Hematopoietic multipotent progenitor cell treated with erythropoietin and hydrocortisone succinate and interleukin-3 and kit ligand, for 15 days (in vitro differentiated cells): ENCODE data around the gene DNAJC7.
A peak's percentile ranks its signal among the peaks of the same experiment; 100 is the strongest.

Experiments used
- DNase-seq: peaks from one replicate; pipeline ENCODE4 v3.0.0-alpha.2; 2015; ENCODE audit warnings: low spot score

Gene DNAJC7, protein sequence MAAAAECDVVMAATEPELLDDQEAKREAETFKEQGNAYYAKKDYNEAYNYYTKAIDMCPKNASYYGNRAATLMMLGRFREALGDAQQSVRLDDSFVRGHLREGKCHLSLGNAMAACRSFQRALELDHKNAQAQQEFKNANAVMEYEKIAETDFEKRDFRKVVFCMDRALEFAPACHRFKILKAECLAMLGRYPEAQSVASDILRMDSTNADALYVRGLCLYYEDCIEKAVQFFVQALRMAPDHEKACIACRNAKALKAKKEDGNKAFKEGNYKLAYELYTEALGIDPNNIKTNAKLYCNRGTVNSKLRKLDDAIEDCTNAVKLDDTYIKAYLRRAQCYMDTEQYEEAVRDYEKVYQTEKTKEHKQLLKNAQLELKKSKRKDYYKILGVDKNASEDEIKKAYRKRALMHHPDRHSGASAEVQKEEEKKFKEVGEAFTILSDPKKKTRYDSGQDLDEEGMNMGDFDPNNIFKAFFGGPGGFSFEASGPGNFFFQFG

DNA sequence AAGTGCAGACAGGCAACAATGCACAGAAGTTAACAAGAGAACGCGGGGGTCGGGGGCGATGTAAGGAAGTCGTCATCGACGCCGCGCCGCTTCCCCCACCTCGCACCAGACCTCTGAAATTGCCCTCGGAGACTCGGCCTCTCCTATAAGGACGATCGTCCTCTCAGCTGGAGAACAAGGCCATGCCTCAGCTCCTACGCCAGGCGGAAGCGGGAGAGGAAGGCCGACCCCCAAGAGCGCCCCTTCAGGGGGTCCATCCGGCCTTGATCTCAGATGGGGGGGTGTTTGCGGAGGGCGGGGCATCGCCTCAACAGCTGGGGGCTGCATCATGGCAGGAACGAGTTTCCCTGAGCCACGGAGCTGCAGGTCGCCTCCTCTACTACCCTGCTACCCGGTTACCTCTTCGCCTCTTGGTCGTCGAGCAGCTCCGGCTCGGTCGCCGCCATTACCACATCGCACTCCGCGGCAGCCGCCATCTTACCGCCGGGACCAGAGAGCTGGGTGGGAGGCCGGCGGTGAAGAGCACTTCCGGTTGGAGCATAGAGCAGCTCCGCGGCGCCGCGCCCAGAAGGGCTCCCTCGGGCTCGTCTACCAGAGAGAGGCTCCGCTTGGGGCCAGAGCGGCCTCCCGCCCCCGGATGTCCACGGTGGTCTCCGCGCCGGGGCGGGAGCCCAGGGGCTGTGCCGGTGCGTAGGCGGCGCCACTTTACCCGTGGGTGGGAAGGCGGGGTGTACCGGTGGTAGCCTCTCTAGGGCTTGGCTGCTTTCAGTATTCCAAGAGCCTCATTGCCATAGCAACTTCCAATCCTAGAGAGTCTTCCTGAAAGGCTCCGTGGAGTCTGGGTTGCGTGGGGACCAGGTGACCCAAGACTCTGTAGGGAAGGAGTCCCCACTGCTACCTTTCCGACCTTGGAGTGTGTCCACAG, at the start of gene DNAJC7:
Gene DNAJC7 (minus strand): TSS at position 499 of the 925 bp plus-strand sequence. CDS start 23 bp downstream, at position 476.
- peak; percentile 91 for DNase-seq

DNA sequence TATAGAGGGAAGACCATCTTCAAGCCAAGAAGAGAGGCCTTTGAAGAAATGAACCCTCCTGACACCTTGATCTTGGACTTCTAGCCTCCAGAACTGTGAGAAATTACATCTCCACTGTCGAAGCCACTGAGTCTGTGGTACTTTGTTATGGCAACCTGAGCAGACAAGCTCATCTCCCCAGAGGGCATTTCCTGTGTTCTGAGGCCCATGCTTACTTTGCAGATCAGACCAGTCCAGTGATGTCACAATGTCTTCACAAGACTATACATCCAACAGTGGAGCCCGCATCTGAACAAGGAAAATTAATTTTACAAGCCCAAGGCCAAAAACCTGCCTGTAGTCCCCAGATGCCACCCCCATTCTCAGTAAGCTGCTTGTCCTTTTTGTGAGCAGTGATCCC, 48.0 kb upstream of the DNAJC7 start:
- no peak for DNase-seq

DNA sequence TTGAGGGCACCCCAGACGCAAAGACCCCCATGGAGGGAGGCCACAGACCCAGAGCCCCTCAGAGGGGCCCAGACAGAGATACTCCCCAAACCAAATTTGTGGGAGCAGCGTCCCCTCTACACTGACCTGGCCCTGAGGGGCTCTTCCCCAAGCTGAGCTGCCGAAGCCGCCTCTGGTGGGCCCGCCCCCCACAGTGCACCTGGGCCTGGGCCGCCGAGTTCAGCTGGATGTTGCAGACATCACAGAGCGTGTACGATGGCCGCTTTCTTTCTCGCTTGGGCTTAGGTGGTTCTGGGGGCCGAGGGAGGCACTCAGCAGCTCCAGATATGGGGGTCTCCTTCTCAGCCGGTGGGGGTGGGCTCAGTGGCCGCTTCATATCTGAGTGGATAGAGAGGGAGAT, 45.4 kb upstream of the DNAJC7 start:
- no peak for DNase-seq

DNA sequence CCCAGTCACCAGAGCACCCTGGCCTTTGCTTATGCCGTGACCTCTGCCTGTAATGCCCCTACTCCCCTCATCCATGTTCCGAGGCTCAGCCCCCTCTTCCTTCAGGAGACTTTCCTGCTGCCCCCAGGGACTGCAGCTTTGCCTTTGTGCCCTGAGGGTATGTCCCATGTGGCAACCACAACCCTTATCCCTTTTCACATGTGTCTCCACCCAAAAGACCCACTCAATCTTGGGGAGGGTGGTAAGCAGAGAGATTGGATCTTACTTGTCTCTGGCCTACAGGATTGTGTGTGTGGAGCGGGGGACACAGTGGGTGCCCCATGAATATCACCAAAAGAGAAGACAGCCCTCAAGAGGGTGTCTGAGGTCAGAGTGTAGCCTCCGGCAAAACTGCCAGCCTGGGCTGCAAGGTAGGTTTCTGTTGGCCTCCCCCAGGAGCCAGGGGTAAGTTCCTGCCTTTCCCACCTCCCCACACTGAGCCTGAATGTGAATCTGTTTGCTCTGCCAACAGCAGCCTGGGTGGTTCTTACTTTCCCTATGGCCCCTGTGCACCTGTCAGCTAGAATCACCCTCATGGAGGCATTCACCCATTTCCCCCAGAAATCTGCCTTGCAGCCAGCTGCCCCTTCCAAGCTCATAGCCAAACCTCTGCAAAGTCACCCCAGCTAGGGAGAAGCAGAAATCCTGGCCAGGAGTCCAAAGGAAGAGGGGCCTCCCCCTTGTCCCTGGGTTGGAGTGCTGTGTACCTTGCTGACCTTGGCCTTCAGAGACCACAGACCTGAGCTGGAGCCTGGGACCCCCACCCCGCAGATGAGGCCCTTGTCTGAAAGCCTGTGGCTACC, 44.6 kb upstream of the DNAJC7 start:
- DNase-seq = no peak

DNA sequence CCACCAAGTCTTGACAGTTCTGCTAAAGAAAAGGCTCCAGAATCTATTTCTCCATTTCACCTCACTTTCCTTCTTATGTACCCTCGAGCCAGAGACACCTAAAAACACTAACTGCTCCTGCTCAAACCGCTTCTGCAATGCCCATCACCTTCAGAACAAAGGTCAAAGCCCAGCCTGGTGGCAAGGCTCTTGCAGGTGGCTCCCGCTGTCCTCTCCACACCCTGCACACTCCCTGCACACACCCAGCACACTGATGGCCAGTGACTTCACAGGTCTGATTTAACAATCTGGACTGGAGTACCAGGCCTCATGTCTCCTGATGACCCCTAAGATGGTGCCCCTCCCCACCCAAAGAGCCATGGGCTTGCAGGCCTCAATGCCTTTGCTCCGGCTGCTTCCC, 43.0 kb upstream of the DNAJC7 start:
- no peak for DNase-seq

DNA sequence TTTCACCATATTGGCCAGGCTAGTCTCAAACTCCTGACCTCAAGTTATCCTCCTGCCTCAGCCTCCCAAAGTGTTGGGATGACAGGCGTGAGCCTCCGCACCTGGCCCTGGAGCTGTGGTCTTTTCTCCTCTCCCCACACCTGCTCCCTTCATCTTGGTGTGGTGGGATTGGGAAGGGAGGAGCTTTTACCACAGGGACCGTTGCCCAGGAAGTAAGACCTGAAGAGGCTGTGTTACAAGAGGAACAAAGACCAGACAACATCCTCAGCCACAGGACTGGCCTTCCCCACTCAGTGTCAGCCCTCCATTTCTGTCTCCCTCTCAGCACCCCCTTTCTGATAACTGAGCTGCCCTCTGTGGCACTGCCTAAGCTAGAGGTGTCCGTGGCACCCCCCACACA, 42.6 kb upstream of the DNAJC7 start:
- no peak for DNase-seq

DNA sequence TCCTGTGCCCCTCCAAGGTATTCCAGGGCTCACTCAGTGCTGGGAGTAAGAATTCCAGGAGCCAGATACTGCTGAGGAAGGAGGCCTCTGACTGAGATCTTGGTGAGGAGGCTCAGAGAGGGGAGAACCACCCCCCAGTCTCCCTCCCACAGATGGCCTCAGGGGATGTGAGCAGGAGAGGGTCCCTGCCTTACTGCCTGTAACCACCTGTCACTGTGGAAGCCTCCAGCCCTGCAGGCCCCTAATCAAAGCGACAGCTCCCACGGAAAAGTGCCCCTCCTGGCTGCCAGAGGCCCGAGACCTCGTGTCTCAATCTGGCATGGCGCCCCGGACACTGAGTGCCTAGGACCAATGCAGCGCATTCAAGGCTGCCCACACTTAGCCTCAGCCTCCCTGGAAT, 40.8 kb upstream of the DNAJC7 start:
- no peak for DNase-seq

DNA sequence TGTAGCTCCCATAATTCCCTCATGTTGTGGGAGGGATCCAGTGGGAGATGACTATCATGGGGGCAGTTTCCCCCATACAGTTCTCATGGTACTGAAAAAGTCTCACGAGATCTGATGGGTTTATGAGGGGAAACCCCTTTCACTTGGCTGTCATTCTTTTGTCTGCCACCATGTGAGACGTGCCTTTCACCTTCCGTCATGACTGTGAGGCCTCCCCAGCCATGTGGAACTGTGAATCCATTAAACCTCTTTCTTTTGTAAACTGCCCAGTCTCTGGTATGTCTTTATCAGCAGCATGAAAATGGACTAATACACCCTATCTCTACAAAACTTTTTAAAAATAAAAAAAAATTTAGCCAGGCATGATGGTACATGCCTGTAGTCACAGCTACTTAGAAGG, 39.4 kb upstream of the DNAJC7 start:
- DNase-seq = no peak

DNA sequence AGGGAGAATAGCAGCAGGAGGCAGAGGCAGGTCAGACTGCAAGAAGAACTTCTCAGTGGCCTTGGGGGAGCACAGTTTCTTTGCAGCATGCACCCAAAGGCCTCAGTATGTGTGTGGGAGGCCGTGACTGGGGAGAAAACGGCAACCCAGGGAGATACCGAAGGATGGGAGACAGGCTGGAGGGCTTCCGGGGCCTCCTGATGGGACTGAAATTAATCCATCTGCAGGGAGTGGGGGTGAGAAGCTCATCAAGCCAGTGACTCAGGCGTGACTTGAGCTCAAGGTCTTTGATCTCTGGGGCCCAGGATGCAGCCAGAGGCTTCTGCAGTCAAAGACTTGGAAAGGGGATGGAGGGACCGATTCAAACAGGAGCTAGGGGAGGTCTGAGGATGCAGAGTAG, 38.3 kb upstream of the DNAJC7 start:
- DNase-seq = no peak

DNA sequence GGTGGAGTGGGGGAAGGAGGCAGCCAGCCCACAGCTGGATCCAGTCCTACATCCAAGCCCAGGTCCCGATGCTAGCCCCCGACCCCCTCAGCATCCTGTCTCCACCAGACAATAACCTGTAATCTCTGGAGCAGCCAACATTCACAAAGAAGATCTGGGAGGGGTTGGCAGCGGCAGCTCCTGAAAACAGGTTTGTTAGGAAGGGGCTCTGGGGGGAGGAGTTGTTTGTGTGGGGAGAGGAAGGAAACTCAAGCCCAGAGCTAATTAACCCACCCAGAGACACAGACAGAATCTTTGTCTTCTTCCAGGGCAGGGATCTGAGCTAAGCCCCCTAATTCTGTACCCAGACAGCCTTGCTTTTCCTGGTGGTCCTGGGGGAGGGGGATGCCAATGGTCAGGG, 37.8 kb upstream of the DNAJC7 start:
- DNase-seq = no peak

DNA sequence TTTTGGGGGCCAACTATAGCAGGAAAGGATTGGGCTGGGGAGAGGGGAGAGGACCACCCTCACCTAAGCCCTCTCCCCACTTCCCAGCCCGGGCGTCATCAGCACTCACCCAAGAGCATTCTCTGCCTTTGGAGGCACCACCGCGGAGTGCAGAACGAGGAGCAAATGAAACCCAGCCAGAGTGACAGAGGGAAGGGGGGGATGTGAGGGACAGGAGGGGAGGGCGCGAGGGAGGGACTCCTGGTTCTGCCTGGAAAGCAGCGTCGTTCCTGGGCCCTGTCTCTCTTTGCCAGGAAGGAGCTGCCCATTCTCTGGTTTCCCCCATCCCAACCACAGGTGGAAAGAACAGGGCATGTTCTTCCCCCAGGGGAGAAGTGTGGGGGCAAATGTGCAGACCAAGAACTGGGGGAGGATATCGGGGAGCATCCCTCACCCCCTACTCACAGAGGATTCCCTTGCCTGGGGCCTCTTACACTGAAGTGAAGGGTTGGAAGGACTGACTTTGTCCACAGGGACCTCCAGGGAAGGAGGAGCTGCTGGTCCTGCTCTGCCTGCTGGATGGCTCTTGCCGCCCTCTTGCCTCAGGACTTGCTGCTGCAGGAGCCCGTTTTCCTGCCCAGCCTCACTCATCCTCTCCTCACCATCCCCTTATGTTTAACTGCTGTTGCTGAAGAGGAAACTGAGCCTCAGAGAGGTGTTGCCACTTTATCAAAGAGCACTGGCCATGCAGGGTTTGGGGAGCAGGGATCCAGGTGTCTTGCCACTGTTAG, 36.7 kb upstream of the DNAJC7 start:
- DNase-seq = no peak

DNA sequence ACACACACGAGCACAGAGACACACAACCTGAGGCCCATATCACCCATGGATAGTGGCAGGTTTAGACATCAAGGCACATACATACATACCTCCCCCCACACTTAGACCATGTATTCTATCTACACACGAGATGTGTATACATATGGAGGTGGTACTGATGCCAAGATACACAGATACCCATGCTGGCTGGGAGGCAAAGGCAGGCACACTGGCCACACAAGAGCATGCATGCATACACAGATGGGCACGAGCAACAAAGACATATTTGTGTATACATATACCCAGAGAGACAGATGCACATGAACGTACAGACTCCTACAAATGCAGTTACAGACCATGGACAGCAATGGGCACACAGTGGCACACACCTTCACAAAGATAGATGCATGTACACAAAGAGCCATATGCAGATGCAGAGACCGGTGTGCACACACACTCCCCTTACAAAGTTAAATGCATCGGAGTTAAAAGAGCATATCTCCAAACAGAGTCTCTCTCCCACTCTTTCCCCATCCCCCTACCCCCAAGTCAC, 35.2 kb upstream of the DNAJC7 start:
- no peak for DNase-seq

DNA sequence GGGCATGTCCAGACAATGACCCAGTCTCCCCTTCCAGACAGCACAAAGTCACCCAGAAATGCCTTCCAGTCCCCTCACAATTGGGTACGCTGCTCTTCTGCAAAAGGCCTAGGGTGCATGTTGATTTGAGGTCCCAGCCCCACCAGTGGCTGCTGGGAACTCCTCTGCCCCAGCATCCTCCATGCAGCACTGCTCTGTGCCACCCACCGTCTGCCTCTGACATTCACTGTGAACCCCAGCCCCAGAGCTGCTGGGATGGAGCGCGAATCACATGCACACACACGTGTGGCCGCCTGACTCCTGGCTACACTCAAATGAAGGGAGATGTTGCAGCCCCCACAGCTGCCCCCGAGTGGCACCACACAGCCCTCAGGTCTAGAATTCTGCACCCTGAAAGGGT, 34.4 kb upstream of the DNAJC7 start:
- DNase-seq = no peak

DNA sequence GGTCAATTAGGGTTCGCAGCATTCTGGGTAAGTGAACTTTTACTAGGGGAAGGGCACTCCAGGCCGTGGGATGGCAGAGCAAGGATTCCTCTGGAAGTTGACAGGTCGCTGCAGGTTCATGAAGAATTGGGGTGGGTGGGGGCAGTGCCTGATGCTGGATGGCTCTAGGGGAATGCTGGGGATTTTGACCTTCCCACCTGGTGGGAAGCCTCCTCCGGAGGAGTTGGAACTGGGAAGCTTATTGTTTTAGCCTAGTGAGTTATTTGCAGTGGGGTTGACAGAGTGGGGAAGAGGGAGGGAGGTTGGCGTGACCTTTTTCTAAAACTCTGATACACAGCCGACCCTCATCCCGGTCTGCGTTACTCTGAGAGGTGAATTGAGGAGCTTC, 33.8 kb upstream of the DNAJC7 start:
- no peak for DNase-seq

DNA sequence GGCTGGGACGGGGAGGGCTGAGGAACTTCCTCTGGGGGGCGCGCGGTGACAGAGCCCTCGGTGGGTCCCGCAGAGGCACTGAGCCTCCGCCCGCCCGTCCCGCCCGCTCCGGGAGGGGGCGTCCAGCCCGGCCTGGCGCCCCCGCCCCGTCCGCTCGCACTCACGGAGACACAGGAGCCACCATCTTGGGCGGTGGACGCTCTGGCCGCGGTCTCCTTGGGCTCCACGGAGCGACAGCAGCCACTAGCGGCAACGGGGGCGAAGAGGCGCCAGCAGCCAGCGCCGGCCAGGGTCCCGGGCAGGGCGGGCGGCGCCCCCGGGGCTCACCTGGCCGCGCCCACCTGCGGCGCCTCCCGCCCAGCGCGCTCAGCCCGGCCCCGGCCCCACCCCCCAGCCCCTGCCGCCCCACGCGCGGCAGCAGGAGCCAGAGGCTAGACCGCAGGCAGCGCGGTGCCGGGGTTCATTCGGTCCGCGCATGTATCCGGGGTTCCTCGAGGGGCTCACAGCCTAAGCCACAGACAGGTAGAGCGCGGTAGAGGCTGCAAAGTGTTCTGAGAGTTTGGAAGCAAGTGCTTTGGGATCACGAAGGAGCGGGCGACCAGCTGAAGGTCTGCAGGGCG, 33.3 kb upstream of the DNAJC7 start, which contains the start of gene C17orf113:
Gene C17orf113 (minus strand): TSS at position 209 of the 620 bp plus-strand sequence. CDS start 7,225 bp downstream, outside the sequence.
- DNase-seq = no peak

DNA sequence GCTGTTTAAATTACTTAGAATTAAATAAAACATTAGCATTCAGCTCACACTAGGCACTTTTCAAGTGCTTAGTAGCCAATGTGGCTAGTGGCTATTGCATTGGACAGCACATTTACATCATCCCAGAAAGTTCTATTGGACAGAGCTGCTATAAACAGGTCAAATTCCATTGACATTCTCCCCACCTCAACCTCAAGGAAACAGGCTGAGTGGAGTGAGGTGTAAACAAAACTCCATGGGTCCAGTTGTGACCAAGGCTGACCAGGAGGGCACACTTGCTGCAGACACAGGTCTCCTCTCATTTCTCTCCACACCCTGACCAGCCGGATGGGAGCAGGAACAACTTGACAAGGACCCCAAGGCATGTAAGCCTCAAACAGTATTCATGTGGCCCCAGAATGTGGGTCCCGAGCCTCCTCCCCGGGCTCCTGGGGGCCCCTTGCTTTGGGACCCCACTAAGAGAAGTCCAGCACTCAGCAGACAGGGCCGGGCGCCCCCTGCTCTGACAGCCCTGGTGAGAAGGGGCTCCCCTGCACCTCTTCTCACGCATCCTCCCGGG, 32.7 kb upstream of the DNAJC7 start:
- no peak for DNase-seq

DNA sequence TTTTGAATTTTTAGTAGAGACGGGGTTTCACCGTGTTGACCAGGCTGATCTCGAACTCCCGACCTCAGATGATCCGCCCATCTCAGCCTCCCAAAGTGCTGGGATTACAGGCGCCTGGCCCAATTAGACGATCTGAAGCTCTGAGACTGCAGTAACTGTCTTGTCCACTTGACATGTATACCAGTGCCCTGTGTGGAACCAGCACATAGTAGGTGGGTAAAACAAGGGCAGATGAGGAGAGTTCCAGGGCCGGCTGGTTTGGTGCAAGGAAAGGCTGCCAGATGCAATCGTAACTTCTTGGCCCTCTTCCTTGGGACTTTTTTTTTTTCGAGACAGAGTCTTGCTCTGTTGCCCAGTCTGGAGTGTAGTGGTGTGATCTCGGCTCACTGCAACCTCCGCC, 30.1 kb upstream of the DNAJC7 start:
- no peak for DNase-seq

DNA sequence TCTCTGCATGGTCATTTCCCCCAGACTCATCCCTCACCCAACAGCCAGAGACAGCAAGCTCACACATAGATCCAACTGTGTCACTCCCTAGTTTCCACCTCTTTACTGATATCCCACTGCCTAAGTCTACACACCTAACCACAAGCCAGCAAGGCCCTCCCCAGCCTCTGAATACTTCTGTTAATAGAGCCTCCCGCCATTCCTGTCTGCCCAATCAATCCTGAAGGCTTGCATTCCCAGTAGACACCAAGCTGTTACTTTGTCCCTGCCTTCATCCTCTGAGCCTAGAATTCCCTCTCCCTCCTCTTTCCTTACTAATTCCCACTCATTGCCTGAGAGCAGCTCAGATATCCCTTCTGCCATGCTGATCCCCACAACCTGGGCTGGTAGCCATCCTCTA, 28.5 kb upstream of the DNAJC7 start:
- no peak for DNase-seq

DNA sequence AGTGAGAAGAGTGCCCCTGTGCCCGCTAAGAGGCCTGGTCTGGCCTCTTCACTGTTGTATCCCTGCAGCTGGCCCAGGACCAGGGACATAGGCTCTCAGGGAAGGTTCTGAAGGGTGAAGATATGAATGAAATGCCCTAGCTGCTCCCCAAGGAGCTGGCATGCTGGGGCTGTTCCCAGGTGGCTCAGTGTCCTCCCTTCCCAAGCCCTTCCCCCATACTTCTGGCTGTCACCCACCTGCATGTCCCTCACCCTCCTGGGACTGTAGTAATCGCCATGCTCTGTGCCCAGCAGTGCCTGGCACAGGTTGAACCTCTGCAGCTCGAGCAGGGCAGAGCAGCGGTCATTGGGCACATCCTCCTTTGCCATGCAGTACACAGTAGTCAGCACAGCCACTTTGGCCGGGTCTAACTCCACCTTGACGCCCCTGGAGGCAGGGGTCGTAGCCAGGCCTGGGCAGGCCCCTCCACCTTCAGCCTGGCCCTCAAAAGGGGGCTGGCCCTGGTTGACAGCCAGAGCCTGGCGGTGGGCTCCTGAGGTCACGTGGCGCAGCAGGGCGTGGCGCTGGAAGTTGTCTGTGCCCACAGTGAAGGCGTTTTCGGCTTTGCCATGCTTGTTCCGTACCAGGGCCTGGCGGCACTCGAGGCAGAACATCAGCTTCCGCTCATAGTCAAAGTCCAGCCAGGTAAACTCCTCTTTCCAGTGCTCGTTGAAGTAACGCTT, 25.5 kb upstream of the DNAJC7 start:
- DNase-seq = no peak
